ENCODE measurements around the gene ANKS1B. TPM values are rescaled to one million over a fixed set of nuclear protein-coding genes. Genes with fewer than 3 reads are reported as not detected.

The ANKS1B gene
- polyA plus RNA-seq, 3 donors, result not detected

GRCh38 chr12:99809909-99810308, 174.8 kb downstream of the ANKS1B start:
- Mint-ChIP-seq H3K4me3 (no peak overlapping the region), H3K36me3 (no peaks in the 10 kb centered on the region), H3K4me1 (no peaks in the 10 kb centered on the region), H3K9me3 (no peaks in the 10 kb centered on the region), H3K27ac (no peak overlapping the region), H3K27me3 (ENCODE audit: low read depth in 3 of 3) (no peaks in the 10 kb centered on the region)
- Histone ChIP-seq H4K20me1 (ENCODE audit: insufficient read depth, low read length) (no peaks in the 10 kb centered on the region), H3K4me3 (replicated peaks in 1 of 3; ENCODE audit: low read depth in 2 of 3, low read length in 3 of 3) (no peak overlapping the region), H2AFZ (ENCODE audit: insufficient read depth, low read depth, low read length, poor library complexity, severe bottlenecking) (no peak overlapping the region), H3K36me3 (replicated peaks in 1 of 2; ENCODE audit: control insufficient read depth in 1 of 2, insufficient read depth in 2 of 2, low read length in 2 of 2) (no peaks in the 10 kb centered on the region), H3K9me3 (replicated peaks in 1 of 2; ENCODE audit: control insufficient read depth in 1 of 2, insufficient read depth in 1 of 2, low read length in 2 of 2) (no peaks in the 10 kb centered on the region), H3K79me2 (ENCODE audit: insufficient read depth, low read length) (no peaks in the 10 kb centered on the region), H3K4me2 (replicated peaks; ENCODE audit: extremely low read depth, low read length, poor library complexity, severe bottlenecking) (no peak overlapping the region), H3K27me3 (ENCODE audit: control insufficient read depth in 2 of 2, insufficient read depth in 2 of 2, low read length in 2 of 2) (no peaks in the 10 kb centered on the region), H3K9ac (ENCODE audit: insufficient read depth, low read length, poor library complexity, severe bottlenecking) (no peak overlapping the region), H3K4me1 (ENCODE audit: control insufficient read depth in 1 of 2, insufficient read depth in 2 of 2, low read length in 2 of 2) (no peaks in the 10 kb centered on the region), H3K27ac (ENCODE audit: low read depth in 1 of 2, low read length in 2 of 2) (no peak overlapping the region)
- intact Hi-C loops (cut with micrococcal nuclease), result no loop called here
- DNase-seq, result no peak
- no peak for TF ChIP-seq CTCF (IDR thresholded peaks at IDR 0.05)
- 100% methylated on average over 1 of the region's 8 CpGs for WGBS (ENCODE audit: insufficient coverage)

GRCh38 chr12:99806304-99806703, 178.4 kb downstream of the ANKS1B start:
- H3K9me3 Mint-ChIP-seq, result no peaks in the 10 kb centered on the region
- H4K20me1 ChIP-seq (ENCODE audit: insufficient read depth, low read length), result no peaks in the 10 kb centered on the region
- peaks cover 0 to 2% (median 0%) of the 10 kb centered on the region in 3 donors for H3K27me3 Mint-ChIP-seq (ENCODE audit: low read depth in 3 of 3)
- H3K27ac ChIP-seq (ENCODE audit: low read depth in 1 of 2, low read length in 2 of 2), result no peak overlapping the region
- H3K79me2 ChIP-seq (ENCODE audit: insufficient read depth, low read length), result no peaks in the 10 kb centered on the region
- H3K36me3 ChIP-seq (replicated peaks in 1 of 2; ENCODE audit: control insufficient read depth in 1 of 2, insufficient read depth in 2 of 2, low read length in 2 of 2), result no peaks in the 10 kb centered on the region
- no peak for TF ChIP-seq CTCF (IDR thresholded peaks at IDR 0.05)
- H3K27ac Mint-ChIP-seq, result no peak overlapping the region
- H3K4me1 ChIP-seq (ENCODE audit: control insufficient read depth in 1 of 2, insufficient read depth in 2 of 2, low read length in 2 of 2), result no peaks in the 10 kb centered on the region
- intact Hi-C loops (cut with micrococcal nuclease), result no loop called here
- no peaks in the 10 kb centered on the region for H3K27me3 ChIP-seq (ENCODE audit: control insufficient read depth in 2 of 2, insufficient read depth in 2 of 2, low read length in 2 of 2)
- H3K9ac ChIP-seq (ENCODE audit: insufficient read depth, low read length, poor library complexity, severe bottlenecking), result no peak overlapping the region
- no peaks in the 10 kb centered on the region for H3K9me3 ChIP-seq (replicated peaks in 1 of 2; ENCODE audit: control insufficient read depth in 1 of 2, insufficient read depth in 1 of 2, low read length in 2 of 2)
- no peak overlapping the region for H3K4me3 ChIP-seq (replicated peaks in 1 of 3; ENCODE audit: low read depth in 2 of 3, low read length in 3 of 3)
- no peak overlapping the region for H3K4me3 Mint-ChIP-seq
- 94% methylated on average over 6 of the region's 9 CpGs for WGBS (ENCODE audit: insufficient coverage)
- no peak overlapping the region for H3K4me2 ChIP-seq (replicated peaks; ENCODE audit: extremely low read depth, low read length, poor library complexity, severe bottlenecking)
- H2AFZ ChIP-seq (ENCODE audit: insufficient read depth, low read depth, low read length, poor library complexity, severe bottlenecking), result no peak overlapping the region
- DNase-seq, result no peak
- no peaks in the 10 kb centered on the region for H3K36me3 Mint-ChIP-seq
- no peaks in the 10 kb centered on the region for H3K4me1 Mint-ChIP-seq

Data from CD14-positive monocyte (primary cell).